ENCODE measurements around the gene KRT4.

Gene KRT4

DNA sequence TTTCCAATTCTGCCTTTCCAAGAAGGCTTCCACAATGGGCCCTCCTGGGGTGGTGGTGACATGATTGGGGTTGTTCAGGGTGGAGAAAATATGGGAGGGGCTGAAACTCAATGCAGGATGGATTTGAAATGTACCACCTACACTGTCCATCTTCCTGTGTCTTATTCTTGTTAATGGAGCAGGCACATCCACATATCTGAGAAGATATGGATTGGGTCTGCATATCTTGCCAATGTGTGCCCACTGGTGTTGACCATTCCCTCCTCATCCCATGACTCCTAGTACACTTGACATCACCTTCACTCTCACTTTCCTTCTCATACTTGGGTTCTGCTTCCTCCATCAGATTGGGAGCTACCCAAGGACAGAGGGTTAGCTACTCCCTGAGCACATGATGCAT lies 44.0 kb downstream of the KRT4 start:
- Histone ChIP-seq H3K36me3 (ENCODE audit: control insufficient read depth in 1 of 2, insufficient read depth in 2 of 2, low read length in 2 of 2) (no peaks in the 10 kb centered on the region), H3K79me1 (ENCODE audit: low read length) (no peaks in the 10 kb centered on the region)
- DNase-seq: no peak

GRCh38 chr12:52769354-52769753 lies 44.6 kb downstream of the KRT4 start:
- H3K4me1 ChIP-seq (ENCODE audit: control insufficient read depth in 1 of 2, insufficient read depth in 2 of 2, low read length in 2 of 2): peaks cover 7 to 8% of the 10 kb centered on the region in 2 experiments
- no peak overlapping the region for H3K23ac ChIP-seq (ENCODE audit: low read length)
- peaks cover 6% of the 10 kb centered on the region for H3K9me3 ChIP-seq (ENCODE audit: insufficient read depth, low read depth, low read length)
- no peak overlapping the region for H4K12ac ChIP-seq (ENCODE audit: low read depth, low read length)
- no peak overlapping the region for H4K91ac ChIP-seq (ENCODE audit: low read depth, low read length)
- H4K8ac ChIP-seq (ENCODE audit: low read depth, low read length): no peak overlapping the region
- no peak overlapping the region for H3K27ac ChIP-seq (ENCODE audit: low read depth, low read length)
- H3K9ac ChIP-seq (ENCODE audit: low read length): no peak overlapping the region
- no CpG with 5 or more reads among the region's 3 CpGs for WGBS (ENCODE audit: extremely low coverage, insufficient coverage, insufficient read length)
- H3K4ac ChIP-seq (ENCODE audit: low read depth, low read length): no peak overlapping the region
- no peak for DNase-seq
- H2BK5ac ChIP-seq (ENCODE audit: low read depth, low read length, poor library complexity): no peak overlapping the region
- H3K27me3 ChIP-seq (ENCODE audit: insufficient read depth, low read length): peaks cover 2% of the 10 kb centered on the region
- no peak overlapping the region for H2AK5ac ChIP-seq (ENCODE audit: low read length)
- no peaks in the 10 kb centered on the region for H3K36me3 ChIP-seq (ENCODE audit: control insufficient read depth in 1 of 2, insufficient read depth in 2 of 2, low read length in 2 of 2)
- no peaks in the 10 kb centered on the region for H3K79me2 ChIP-seq (ENCODE audit: control insufficient read depth, insufficient read depth, low read length, poor library complexity)
- no peak overlapping the region for H3K4me3 ChIP-seq (ENCODE audit: low read depth, low read length)
- H2BK120ac ChIP-seq (ENCODE audit: insufficient read depth, low read length, poor library complexity): no peak overlapping the region
- no peak overlapping the region for H3K4me2 ChIP-seq (ENCODE audit: low read length)
- no peak overlapping the region for H3K18ac ChIP-seq (ENCODE audit: low read length)
- H3K14ac ChIP-seq (ENCODE audit: low read length): no peak overlapping the region
- H3K79me1 ChIP-seq (ENCODE audit: low read length): no peaks in the 10 kb centered on the region
- no peak overlapping the region for H2AFZ ChIP-seq (ENCODE audit: insufficient read depth, low read length, poor library complexity)
- no peak overlapping the region for H2BK12ac ChIP-seq (ENCODE audit: low read length)

More for the DNA sequence above, 44.0 kb downstream of the KRT4 start:
- Histone ChIP-seq H2BK12ac (ENCODE audit: low read length) (no peak overlapping the region), H4K91ac (ENCODE audit: low read depth, low read length) (no peak overlapping the region), H4K12ac (ENCODE audit: low read depth, low read length) (no peak overlapping the region), H3K4ac (ENCODE audit: low read depth, low read length) (no peak overlapping the region), H3K79me2 (ENCODE audit: control insufficient read depth, insufficient read depth, low read length, poor library complexity) (no peaks in the 10 kb centered on the region), H3K9ac (ENCODE audit: low read length) (no peak overlapping the region), H2BK5ac (ENCODE audit: low read depth, low read length, poor library complexity) (no peak overlapping the region), H2BK120ac (ENCODE audit: insufficient read depth, low read length, poor library complexity) (no peak overlapping the region), H3K4me3 (ENCODE audit: low read depth, low read length) (no peak overlapping the region), H3K4me1 (ENCODE audit: control insufficient read depth in 1 of 2, insufficient read depth in 2 of 2, low read length in 2 of 2) (peaks cover 7 to 8% of the 10 kb centered on the region in 2 experiments), H3K4me2 (ENCODE audit: low read length) (no peak overlapping the region), H2AK5ac (ENCODE audit: low read length) (no peak overlapping the region), H3K14ac (ENCODE audit: low read length) (no peak overlapping the region), H3K27me3 (ENCODE audit: insufficient read depth, low read length) (peaks cover 2% of the 10 kb centered on the region), H4K8ac (ENCODE audit: low read depth, low read length) (no peak overlapping the region), H2AFZ (ENCODE audit: insufficient read depth, low read length, poor library complexity) (no peak overlapping the region), H3K9me3 (ENCODE audit: insufficient read depth, low read depth, low read length) (peaks cover 6% of the 10 kb centered on the region), H3K23ac (ENCODE audit: low read length) (no peak overlapping the region), H3K27ac (ENCODE audit: low read depth, low read length) (no peak overlapping the region), H3K18ac (ENCODE audit: low read length) (no peak overlapping the region)

GRCh38 chr12:52768479-52769200 lies 45.3 kb downstream of the KRT4 start:
- Histone ChIP-seq H3K36me3 (ENCODE audit: control insufficient read depth in 1 of 2, insufficient read depth in 2 of 2, low read length in 2 of 2) (no peaks in the 10 kb centered on the region), H3K4me2 (ENCODE audit: low read length) (no peak overlapping the region), H3K9ac (ENCODE audit: low read length) (no peak overlapping the region), H2BK5ac (ENCODE audit: low read depth, low read length, poor library complexity) (no peak overlapping the region), H3K9me3 (ENCODE audit: insufficient read depth, low read depth, low read length) (peaks cover 6% of the 10 kb centered on the region), H3K4ac (ENCODE audit: low read depth, low read length) (no peak overlapping the region), H4K12ac (ENCODE audit: low read depth, low read length) (no peak overlapping the region), H4K91ac (ENCODE audit: low read depth, low read length) (no peak overlapping the region), H2AFZ (ENCODE audit: insufficient read depth, low read length, poor library complexity) (no peak overlapping the region), H3K27ac (ENCODE audit: low read depth, low read length) (no peak overlapping the region), H2BK12ac (ENCODE audit: low read length) (no peak overlapping the region), H4K8ac (ENCODE audit: low read depth, low read length) (no peak overlapping the region), H3K79me2 (ENCODE audit: control insufficient read depth, insufficient read depth, low read length, poor library complexity) (no peaks in the 10 kb centered on the region), H3K4me3 (ENCODE audit: low read depth, low read length) (no peak overlapping the region), H3K27me3 (ENCODE audit: insufficient read depth, low read length) (no peaks in the 10 kb centered on the region), H2BK120ac (ENCODE audit: insufficient read depth, low read length, poor library complexity) (no peak overlapping the region), H3K23ac (ENCODE audit: low read length) (no peak overlapping the region), H3K4me1 (ENCODE audit: control insufficient read depth in 1 of 2, insufficient read depth in 2 of 2, low read length in 2 of 2) (peaks cover 7 to 8% of the 10 kb centered on the region in 2 experiments), H3K18ac (ENCODE audit: low read length) (no peak overlapping the region), H3K14ac (ENCODE audit: low read length) (no peak overlapping the region), H3K79me1 (ENCODE audit: low read length) (no peaks in the 10 kb centered on the region), H2AK5ac (ENCODE audit: low read length) (no peak overlapping the region)
- WGBS (ENCODE audit: extremely low coverage, insufficient coverage, insufficient read length): no CpG with 5 or more reads among the region's 10 CpGs
- DNase-seq: no peak

GRCh38 chr12:52767427-52767826 lies 46.5 kb downstream of the KRT4 start:
- H2BK120ac ChIP-seq (ENCODE audit: insufficient read depth, low read length, poor library complexity): no peak overlapping the region
- no peaks in the 10 kb centered on the region for H3K36me3 ChIP-seq (ENCODE audit: control insufficient read depth in 1 of 2, insufficient read depth in 2 of 2, low read length in 2 of 2)
- no peak for DNase-seq
- no peak overlapping the region for H3K23ac ChIP-seq (ENCODE audit: low read length)
- H4K91ac ChIP-seq (ENCODE audit: low read depth, low read length): no peak overlapping the region
- H3K27ac ChIP-seq (ENCODE audit: low read depth, low read length): no peak overlapping the region
- no peak overlapping the region for H4K8ac ChIP-seq (ENCODE audit: low read depth, low read length)
- H3K4me3 ChIP-seq (ENCODE audit: low read depth, low read length): no peak overlapping the region
- no peak overlapping the region for H2AFZ ChIP-seq (ENCODE audit: insufficient read depth, low read length, poor library complexity)
- H3K27me3 ChIP-seq (ENCODE audit: insufficient read depth, low read length): no peaks in the 10 kb centered on the region
- no peak overlapping the region for H2BK12ac ChIP-seq (ENCODE audit: low read length)
- no peaks in the 10 kb centered on the region for H3K79me1 ChIP-seq (ENCODE audit: low read length)
- H4K12ac ChIP-seq (ENCODE audit: low read depth, low read length): no peak overlapping the region
- H3K9me3 ChIP-seq (ENCODE audit: insufficient read depth, low read depth, low read length): peaks cover 6% of the 10 kb centered on the region
- no peak overlapping the region for H3K4ac ChIP-seq (ENCODE audit: low read depth, low read length)
- WGBS (ENCODE audit: extremely low coverage, insufficient coverage, insufficient read length): no CpG with 5 or more reads among the region's 3 CpGs
- H3K4me2 ChIP-seq (ENCODE audit: low read length): no peak overlapping the region
- H3K14ac ChIP-seq (ENCODE audit: low read length): no peak overlapping the region
- H3K9ac ChIP-seq (ENCODE audit: low read length): no peak overlapping the region
- no peaks in the 10 kb centered on the region for H3K79me2 ChIP-seq (ENCODE audit: control insufficient read depth, insufficient read depth, low read length, poor library complexity)
- no peak overlapping the region for H2AK5ac ChIP-seq (ENCODE audit: low read length)
- H3K18ac ChIP-seq (ENCODE audit: low read length): no peak overlapping the region
- no peak overlapping the region for H2BK5ac ChIP-seq (ENCODE audit: low read depth, low read length, poor library complexity)
- peaks cover 7 to 8% of the 10 kb centered on the region in 2 experiments for H3K4me1 ChIP-seq (ENCODE audit: control insufficient read depth in 1 of 2, insufficient read depth in 2 of 2, low read length in 2 of 2)
